Astrocyte (in vitro differentiated cells and primary cell): ENCODE data around the gene MXRA7. TPM values are rescaled to one million over a fixed set of nuclear protein-coding genes. Genes with fewer than 3 reads are reported as not detected.
A peak's percentile ranks its signal among the peaks of the same experiment; 100 is the strongest.

ENCODE experiments used
- DNase-seq: peaks from one replicate; pipeline ENCODE4 v3.0.0-alpha.2; 2010; ENCODE audit warnings: low read depth
- FAIRE-seq: peaks from 2 replicates; lab custom pipeline; 2011; peaks lifted over from hg19 to GRCh38; lab: Jason Lieb, UNC
- H2AFZ ChIP-seq: 2 replicates; pipeline ENCODE4 v1.6.0; 2012; ENCODE audit warnings: low read depth, low read length, inconsistent platforms
- H3K27ac ChIP-seq: 2 replicates; pipeline ENCODE4 v1.5.1; 2011; ENCODE audit warnings: low read depth, low read length, inconsistent platforms
- H3K27me3 ChIP-seq: 2 replicates; pipeline ENCODE4 v1.6.0; 2011; ENCODE audit warnings: low read length, inconsistent platforms; ENCODE audit not compliant: insufficient read depth
- H3K36me3 ChIP-seq: 2 replicates; pipeline ENCODE4 v1.5.1; 2011; ENCODE audit warnings: low read length, inconsistent platforms; ENCODE audit not compliant: insufficient read depth
- H3K4me1 ChIP-seq: 2 replicates; pipeline ENCODE4 v1.5.1; 2011; ENCODE audit warnings: low read length, inconsistent platforms; ENCODE audit not compliant: insufficient read depth
- H3K4me2 ChIP-seq: 2 replicates; pipeline ENCODE4 v1.6.0; 2012; ENCODE audit warnings: low read length, inconsistent platforms
- H3K4me3 ChIP-seq: 2 replicates; pipeline ENCODE4 v1.5.1; 2011; ENCODE audit warnings: low read depth, mild to moderate bottlenecking, low read length, inconsistent platforms; ENCODE audit not compliant: insufficient read depth
- H3K79me2 ChIP-seq: 2 replicates; pipeline ENCODE4 v1.6.0; 2012; ENCODE audit warnings: mild to moderate bottlenecking, low read length, inconsistent platforms; ENCODE audit not compliant: insufficient read depth
- H3K9ac ChIP-seq: 2 replicates; pipeline ENCODE4 v1.6.0; 2012; ENCODE audit warnings: mild to moderate bottlenecking, low read length, inconsistent platforms
- H3K9me3 ChIP-seq: 2 replicates; pipeline ENCODE4 v1.5.1; 2012; ENCODE audit warnings: low read depth, mild to moderate bottlenecking, low read length, inconsistent platforms; ENCODE audit not compliant: insufficient read depth
- H4K20me1 ChIP-seq: 2 replicates; pipeline ENCODE4 v1.6.0; 2012; ENCODE audit warnings: low read length, inconsistent platforms; ENCODE audit not compliant: insufficient read depth
- H3K27ac Mint-ChIP-seq: one replicate; pipeline ENCODE4 v1.8.0; 2021; ENCODE audit warnings: mild to moderate bottlenecking, mixed read lengths; ENCODE audit not compliant: unreplicated experiment
- H3K27me3 Mint-ChIP-seq: one replicate; pipeline ENCODE4 v1.8.0; 2021; ENCODE audit warnings: low read depth, mixed read lengths; ENCODE audit not compliant: unreplicated experiment
- H3K36me3 Mint-ChIP-seq: one replicate; pipeline ENCODE4 v1.8.0; 2021; ENCODE audit warnings: low read depth, mixed read lengths; ENCODE audit not compliant: unreplicated experiment
- H3K4me1 Mint-ChIP-seq: one replicate; pipeline ENCODE4 v1.8.0; 2021; ENCODE audit warnings: low read depth, mixed read lengths; ENCODE audit not compliant: unreplicated experiment
- H3K4me3 Mint-ChIP-seq: one replicate; pipeline ENCODE4 v1.8.0; 2021; ENCODE audit warnings: mild to moderate bottlenecking, moderate library complexity, mixed read lengths; ENCODE audit not compliant: unreplicated experiment
- H3K9me3 Mint-ChIP-seq: one replicate; pipeline ENCODE4 v1.8.0; 2021; ENCODE audit warnings: mild to moderate bottlenecking, mixed read lengths; ENCODE audit not compliant: unreplicated experiment
- EZH2 ChIP-seq: IDR thresholded peaks from 2 replicates; pipeline ENCODE4 v1.6.1; 2012; ENCODE audit warnings: mild to moderate bottlenecking, low read length, inconsistent platforms; ENCODE audit not compliant: insufficient read depth
- total RNA-seq: library from RNA; stranded (reverse); gene quantifications from 2 replicates; pipeline ENCODE4 v1.2.1, GENCODE V29; 2021
- TF ChIP-seq, protein P1 (sequence below): IDR thresholded peaks from 2 replicates; pipeline ENCODE4 v1.5.1; 2011; ENCODE audit warnings: low read depth, mild to moderate bottlenecking, inconsistent platforms, low read length, moderate library complexity; ENCODE audit not compliant: insufficient read depth

Gene MXRA7
- total RNA-seq, 1 donor from 2014 or later = 177 TPM

- DNase-seq (peak; percentile 10), FAIRE-seq (no peak)
- no peaks in the 10 kb centered on the region for H3K9me3 Mint-ChIP-seq
- peaks cover 3% of the 10 kb centered on the region for H3K36me3 ChIP-seq
- no peak overlapping the region for H3K4me2 ChIP-seq
- H3K4me3 ChIP-seq = no peak overlapping the region
- TF ChIP-seq EZH2 = no peak
- TF ChIP-seq, protein P1, sequence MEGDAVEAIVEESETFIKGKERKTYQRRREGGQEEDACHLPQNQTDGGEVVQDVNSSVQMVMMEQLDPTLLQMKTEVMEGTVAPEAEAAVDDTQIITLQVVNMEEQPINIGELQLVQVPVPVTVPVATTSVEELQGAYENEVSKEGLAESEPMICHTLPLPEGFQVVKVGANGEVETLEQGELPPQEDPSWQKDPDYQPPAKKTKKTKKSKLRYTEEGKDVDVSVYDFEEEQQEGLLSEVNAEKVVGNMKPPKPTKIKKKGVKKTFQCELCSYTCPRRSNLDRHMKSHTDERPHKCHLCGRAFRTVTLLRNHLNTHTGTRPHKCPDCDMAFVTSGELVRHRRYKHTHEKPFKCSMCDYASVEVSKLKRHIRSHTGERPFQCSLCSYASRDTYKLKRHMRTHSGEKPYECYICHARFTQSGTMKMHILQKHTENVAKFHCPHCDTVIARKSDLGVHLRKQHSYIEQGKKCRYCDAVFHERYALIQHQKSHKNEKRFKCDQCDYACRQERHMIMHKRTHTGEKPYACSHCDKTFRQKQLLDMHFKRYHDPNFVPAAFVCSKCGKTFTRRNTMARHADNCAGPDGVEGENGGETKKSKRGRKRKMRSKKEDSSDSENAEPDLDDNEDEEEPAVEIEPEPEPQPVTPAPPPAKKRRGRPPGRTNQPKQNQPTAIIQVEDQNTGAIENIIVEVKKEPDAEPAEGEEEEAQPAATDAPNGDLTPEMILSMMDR = no peak
- no peaks in the 10 kb centered on the region for H3K79me2 ChIP-seq
- H3K27ac ChIP-seq = no peak overlapping the region
- peaks cover 15% of the 10 kb centered on the region for H3K36me3 Mint-ChIP-seq
- H3K9me3 ChIP-seq = no peaks in the 10 kb centered on the region
- no peaks in the 10 kb centered on the region for H3K27me3 Mint-ChIP-seq
- H2AFZ ChIP-seq = no peak overlapping the region
- H4K20me1 ChIP-seq = no peaks in the 10 kb centered on the region
- H3K27me3 ChIP-seq = no peaks in the 10 kb centered on the region
- H3K27ac Mint-ChIP-seq = no peak overlapping the region
- H3K4me1 Mint-ChIP-seq = peaks cover 2% of the 10 kb centered on the region
- H3K9ac ChIP-seq = no peak overlapping the region
- no peak overlapping the region for H3K4me3 Mint-ChIP-seq
- no peaks in the 10 kb centered on the region for H3K4me1 ChIP-seq
These were observed 46.5 kb upstream of the MXRA7 start for GRCh38 chr17:76757256-76757655.

- no peaks in the 10 kb centered on the region for H4K20me1 ChIP-seq
- H3K27ac Mint-ChIP-seq = no peak overlapping the region
- H3K9me3 Mint-ChIP-seq = no peaks in the 10 kb centered on the region
- H3K36me3 ChIP-seq = peaks cover 3% of the 10 kb centered on the region
- DNase-seq (no peak), FAIRE-seq (no peak)
- no peak overlapping the region for H3K4me3 Mint-ChIP-seq
- no peak overlapping the region for H3K4me2 ChIP-seq
- H3K27me3 ChIP-seq = no peaks in the 10 kb centered on the region
- H3K36me3 Mint-ChIP-seq = peaks cover 13% of the 10 kb centered on the region
- H3K27ac ChIP-seq = no peak overlapping the region
- no peak overlapping the region for H3K9ac ChIP-seq
- H3K4me3 ChIP-seq = no peak overlapping the region
- no peaks in the 10 kb centered on the region for H3K4me1 ChIP-seq
- TF ChIP-seq EZH2 = no peak
- TF ChIP-seq, protein P1 = no peak
- no peak overlapping the region for H2AFZ ChIP-seq
- H3K79me2 ChIP-seq = no peaks in the 10 kb centered on the region
- H3K4me1 Mint-ChIP-seq = peaks cover 2% of the 10 kb centered on the region
- H3K9me3 ChIP-seq = no peaks in the 10 kb centered on the region
- no peaks in the 10 kb centered on the region for H3K27me3 Mint-ChIP-seq
These were observed 44.5 kb upstream of the MXRA7 start for GRCh38 chr17:76755285-76755684.

DNA sequence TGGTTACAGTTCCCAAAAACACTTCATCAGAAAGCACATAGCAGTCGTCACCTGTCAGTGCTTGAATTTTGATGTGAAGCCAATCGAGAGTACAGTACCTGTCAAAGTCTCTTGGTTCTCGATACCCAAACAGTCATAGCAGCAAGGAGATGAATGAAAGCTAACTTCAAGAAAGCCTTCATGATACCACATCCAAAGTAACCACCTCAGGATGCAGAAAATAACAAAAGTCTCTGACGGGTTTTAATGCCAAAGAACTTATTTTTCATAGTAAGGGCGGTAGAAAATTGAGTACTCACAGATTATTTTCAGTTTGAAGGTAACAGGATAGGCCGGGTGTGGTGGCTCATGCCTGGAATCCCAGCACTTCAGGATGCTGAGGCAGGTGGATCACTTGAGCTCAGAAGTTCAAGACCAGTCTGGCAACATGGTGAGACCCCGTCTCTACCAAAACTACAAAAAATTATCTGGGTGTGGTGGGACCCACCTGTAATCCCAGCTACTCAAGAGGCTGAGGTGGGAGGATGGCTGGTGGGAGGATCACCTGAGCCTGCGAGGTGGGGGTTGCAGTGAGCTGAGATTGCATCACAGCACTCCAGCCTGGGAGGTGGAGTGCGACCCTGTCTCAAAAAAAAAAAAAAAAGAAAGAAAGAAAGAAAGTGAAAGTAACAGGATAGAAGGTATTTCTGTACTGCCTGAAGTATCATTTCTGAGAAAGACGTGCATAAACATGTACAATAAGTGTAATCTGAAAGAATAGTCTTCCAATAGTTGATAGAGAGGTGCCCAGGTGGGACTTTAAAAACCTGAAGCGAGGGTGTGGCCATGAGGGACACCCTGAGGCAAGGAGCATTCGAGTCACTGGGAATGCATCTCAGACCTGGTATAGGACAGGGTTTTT is 42.5 kb upstream of the MXRA7 start:
- no peak for FAIRE-seq
- H3K9me3 Mint-ChIP-seq = no peaks in the 10 kb centered on the region
- Histone ChIP-seq H3K27ac (no peak overlapping the region), H3K27me3 (no peaks in the 10 kb centered on the region), H3K4me3 (no peak overlapping the region), H3K36me3 (no peaks in the 10 kb centered on the region), H4K20me1 (no peaks in the 10 kb centered on the region), H3K9me3 (no peaks in the 10 kb centered on the region), H3K4me1 (no peaks in the 10 kb centered on the region), H3K9ac (no peak overlapping the region), H3K4me2 (no peak overlapping the region), H2AFZ (no peak overlapping the region), H3K79me2 (no peaks in the 10 kb centered on the region)
- peaks cover 15% of the 10 kb centered on the region for H3K36me3 Mint-ChIP-seq
- DNase-seq = no peak
- H3K27ac Mint-ChIP-seq = no peak overlapping the region
- TF ChIP-seq EZH2 = no peak
- TF ChIP-seq, protein P1 = no peak
- H3K4me1 Mint-ChIP-seq = peaks cover 2% of the 10 kb centered on the region
- no peaks in the 10 kb centered on the region for H3K27me3 Mint-ChIP-seq
- H3K4me3 Mint-ChIP-seq = no peak overlapping the region
